Right lobe of liver (tissue), 4 donors: ENCODE results near the gene GAREM1.

Source experiments
- CTCF ChIP-seq, 4 donors: fragments of 200-600 bp in 3 of 4; fragments of 450-650 bp in 1 of 4; IDR thresholded peaks; one replicate each; pipeline versions ENCODE4 v1.5.1 to v1.8.0; 2016 to 2022; ENCODE audit warnings: antibody characterized with exemption in 4 of 4, mild to moderate bottlenecking in 2 of 4
- POLR2A ChIP-seq: fragments of 450-650 bp; IDR thresholded peaks from one replicate; pipeline ENCODE4 v1.6.1; 2017; ENCODE audit warnings: antibody characterized with exemption, mild to moderate bottlenecking
- donor health status: DM: no; HTN: no; CAD: no.
- donor health status: DM: no; HTN: no; CAD: no.
- donor health status: DM: no; HTN: yes; CAD: no.

- no peak for TF ChIP-seq CTCF (IDR thresholded peaks at IDR 0.05)
- no peak for TF ChIP-seq POLR2A
Observed at GRCh38 chr18:32379891-32380290, 90.8 kb downstream of the GAREM1 start.
